ENCODE measurements around the gene POMC.
A peak's percentile ranks its signal among the peaks of the same experiment; 100 is the strongest.
"Not testable (repeated sequence)": the region's sequence is repeated elsewhere in the genome, so short reads cannot be mapped to it uniquely, and the experiment has no call there.

POMC gene

GRCh38 chr2:25213229-25213628, 44.8 kb upstream of the POMC start:
- H3K36me3 ChIP-seq (ENCODE audit: control insufficient read depth in 1 of 2, insufficient read depth in 2 of 2, low read length in 2 of 2): no peaks in the 10 kb centered on the region
- H3K27me3 ChIP-seq (ENCODE audit: insufficient read depth, low read length): no peaks in the 10 kb centered on the region
- H3K4me1 ChIP-seq (ENCODE audit: control insufficient read depth in 1 of 2, insufficient read depth in 2 of 2, low read length in 2 of 2): no peaks in the 10 kb centered on the region
- H4K8ac ChIP-seq (ENCODE audit: low read depth, low read length): no peak overlapping the region
- no peak overlapping the region for H3K4me2 ChIP-seq (ENCODE audit: low read length)
- H3K9ac ChIP-seq (ENCODE audit: low read length): no peak overlapping the region
- H2BK12ac ChIP-seq (ENCODE audit: low read length): no peak overlapping the region
- H3K27ac ChIP-seq (ENCODE audit: low read depth, low read length): no peak overlapping the region
- no peak overlapping the region for H3K14ac ChIP-seq (ENCODE audit: low read length)
- H2BK120ac ChIP-seq (ENCODE audit: insufficient read depth, low read length, poor library complexity): no peak overlapping the region
- no peaks in the 10 kb centered on the region for H3K79me2 ChIP-seq (ENCODE audit: control insufficient read depth, insufficient read depth, low read length, poor library complexity)
- H2AFZ ChIP-seq (ENCODE audit: insufficient read depth, low read length, poor library complexity): no peak overlapping the region
- no peak overlapping the region for H3K23ac ChIP-seq (ENCODE audit: low read length)
- DNase-seq: no peak
- H2AK5ac ChIP-seq (ENCODE audit: low read length): no peak overlapping the region
- no peak overlapping the region for H2BK5ac ChIP-seq (ENCODE audit: low read depth, low read length, poor library complexity)
- no peaks in the 10 kb centered on the region for H3K9me3 ChIP-seq (ENCODE audit: insufficient read depth, low read depth, low read length)
- H3K4ac ChIP-seq (ENCODE audit: low read depth, low read length): no peak overlapping the region
- no peak overlapping the region for H3K18ac ChIP-seq (ENCODE audit: low read length)
- H4K91ac ChIP-seq (ENCODE audit: low read depth, low read length): no peak overlapping the region
- H4K12ac ChIP-seq (ENCODE audit: low read depth, low read length): no peak overlapping the region
- no peak overlapping the region for H3K4me3 ChIP-seq (ENCODE audit: low read depth, low read length)
- no CpG with 5 or more reads among the region's 8 CpGs for WGBS (ENCODE audit: extremely low coverage, insufficient coverage, insufficient read length)
- H3K79me1 ChIP-seq (ENCODE audit: low read length): peaks cover 6% of the 10 kb centered on the region

GRCh38 chr2:25210923-25211322, 42.5 kb upstream of the POMC start:
- H3K4me2 ChIP-seq (ENCODE audit: low read length); H3K27ac ChIP-seq (ENCODE audit: low read depth, low read length); H3K4ac ChIP-seq (ENCODE audit: low read depth, low read length); H2AK5ac ChIP-seq (ENCODE audit: low read length); H3K18ac ChIP-seq (ENCODE audit: low read length); H3K4me1 ChIP-seq (ENCODE audit: control insufficient read depth in 1 of 2, insufficient read depth in 2 of 2, low read length in 2 of 2); H3K23ac ChIP-seq (ENCODE audit: low read length); H3K9ac ChIP-seq (ENCODE audit: low read length); DNase-seq; H3K27me3 ChIP-seq (ENCODE audit: insufficient read depth, low read length); H2BK120ac ChIP-seq (ENCODE audit: insufficient read depth, low read length, poor library complexity); H2BK12ac ChIP-seq (ENCODE audit: low read length); H3K9me3 ChIP-seq (ENCODE audit: insufficient read depth, low read depth, low read length); H2AFZ ChIP-seq (ENCODE audit: insufficient read depth, low read length, poor library complexity); H4K12ac ChIP-seq (ENCODE audit: low read depth, low read length); H4K91ac ChIP-seq (ENCODE audit: low read depth, low read length); H3K36me3 ChIP-seq (ENCODE audit: control insufficient read depth in 1 of 2, insufficient read depth in 2 of 2, low read length in 2 of 2); H4K8ac ChIP-seq (ENCODE audit: low read depth, low read length); H3K4me3 ChIP-seq (ENCODE audit: low read depth, low read length); H2BK5ac ChIP-seq (ENCODE audit: low read depth, low read length, poor library complexity); H3K79me2 ChIP-seq (ENCODE audit: control insufficient read depth, insufficient read depth, low read length, poor library complexity); H3K14ac ChIP-seq (ENCODE audit: low read length); H3K79me1 ChIP-seq (ENCODE audit: low read length): not testable (repeated sequence)
- no CpG with 5 or more reads among the region's 6 CpGs for WGBS (ENCODE audit: extremely low coverage, insufficient coverage, insufficient read length)

- Histone ChIP-seq H2BK5ac (ENCODE audit: low read depth, low read length, poor library complexity) (no peak overlapping the region), H3K79me1 (ENCODE audit: low read length) (no peaks in the 10 kb centered on the region), H4K12ac (ENCODE audit: low read depth, low read length) (peak overlapping the region; percentile 54), H3K18ac (ENCODE audit: low read length) (no peak overlapping the region), H3K4ac (ENCODE audit: low read depth, low read length) (no peak overlapping the region), H3K27ac (ENCODE audit: low read depth, low read length) (peak overlapping the region; percentile 44), H3K14ac (ENCODE audit: low read length) (no peak overlapping the region), H3K4me1 (ENCODE audit: control insufficient read depth in 1 of 2, insufficient read depth in 2 of 2, low read length in 2 of 2) (peaks cover 7 to 9% of the 10 kb centered on the region in 2 experiments), H2BK120ac (ENCODE audit: insufficient read depth, low read length, poor library complexity) (no peak overlapping the region), H3K79me2 (ENCODE audit: control insufficient read depth, insufficient read depth, low read length, poor library complexity) (no peaks in the 10 kb centered on the region), H2BK12ac (ENCODE audit: low read length) (no peak overlapping the region), H3K9ac (ENCODE audit: low read length) (no peak overlapping the region), H3K36me3 (ENCODE audit: control insufficient read depth in 1 of 2, insufficient read depth in 2 of 2, low read length in 2 of 2) (no peaks in the 10 kb centered on the region), H3K27me3 (ENCODE audit: insufficient read depth, low read length) (no peaks in the 10 kb centered on the region), H2AK5ac (ENCODE audit: low read length) (no peak overlapping the region), H3K23ac (ENCODE audit: low read length) (no peak overlapping the region), H3K9me3 (ENCODE audit: insufficient read depth, low read depth, low read length) (no peaks in the 10 kb centered on the region), H2AFZ (ENCODE audit: insufficient read depth, low read length, poor library complexity) (peak overlapping the region; percentile 25), H4K91ac (ENCODE audit: low read depth, low read length) (no peak overlapping the region), H3K4me2 (ENCODE audit: low read length) (no peak overlapping the region), H4K8ac (ENCODE audit: low read depth, low read length) (no peak overlapping the region), H3K4me3 (ENCODE audit: low read depth, low read length) (no peak overlapping the region)
- DNase-seq: peak in 1 of 2 donors; percentile 18
- no CpG with 5 or more reads among the region's 5 CpGs for WGBS (ENCODE audit: extremely low coverage, insufficient coverage, insufficient read length)
Measured at GRCh38 chr2:25207078-25207545, 38.7 kb upstream of the POMC start.

GRCh38 chr2:25204190-25204838, 35.9 kb upstream of the POMC start:
- peak overlapping the region; percentile 51 for H3K4me2 ChIP-seq (ENCODE audit: low read length)
- no peak overlapping the region for H3K4ac ChIP-seq (ENCODE audit: low read depth, low read length)
- H3K79me2 ChIP-seq (ENCODE audit: control insufficient read depth, insufficient read depth, low read length, poor library complexity): no peaks in the 10 kb centered on the region
- peak overlapping the region; percentile 67 for H2AFZ ChIP-seq (ENCODE audit: insufficient read depth, low read length, poor library complexity)
- no peak for DNase-seq
- no peaks in the 10 kb centered on the region for H3K9me3 ChIP-seq (ENCODE audit: insufficient read depth, low read depth, low read length)
- no peak overlapping the region for H2BK12ac ChIP-seq (ENCODE audit: low read length)
- peak overlapping the region; percentile 36 for H4K8ac ChIP-seq (ENCODE audit: low read depth, low read length)
- H3K79me1 ChIP-seq (ENCODE audit: low read length): no peaks in the 10 kb centered on the region
- no peak overlapping the region for H3K23ac ChIP-seq (ENCODE audit: low read length)
- no peak overlapping the region for H4K12ac ChIP-seq (ENCODE audit: low read depth, low read length)
- H2BK5ac ChIP-seq (ENCODE audit: low read depth, low read length, poor library complexity): no peak overlapping the region
- H3K36me3 ChIP-seq (ENCODE audit: control insufficient read depth in 1 of 2, insufficient read depth in 2 of 2, low read length in 2 of 2): no peaks in the 10 kb centered on the region
- no CpG with 5 or more reads among the region's 59 CpGs for WGBS (ENCODE audit: extremely low coverage, insufficient coverage, insufficient read length)
- H4K91ac ChIP-seq (ENCODE audit: low read depth, low read length): peak overlapping the region; percentile 83
- H3K27ac ChIP-seq (ENCODE audit: low read depth, low read length): no peak overlapping the region
- H3K4me3 ChIP-seq (ENCODE audit: low read depth, low read length): no peak overlapping the region
- H3K9ac ChIP-seq (ENCODE audit: low read length): no peak overlapping the region
- H3K18ac ChIP-seq (ENCODE audit: low read length): no peak overlapping the region
- peaks cover 7 to 9% of the 10 kb centered on the region in 2 experiments for H3K4me1 ChIP-seq (ENCODE audit: control insufficient read depth in 1 of 2, insufficient read depth in 2 of 2, low read length in 2 of 2)
- no peak overlapping the region for H2AK5ac ChIP-seq (ENCODE audit: low read length)
- H3K14ac ChIP-seq (ENCODE audit: low read length): no peak overlapping the region
- peak overlapping the region; percentile 9 for H2BK120ac ChIP-seq (ENCODE audit: insufficient read depth, low read length, poor library complexity)
- no peaks in the 10 kb centered on the region for H3K27me3 ChIP-seq (ENCODE audit: insufficient read depth, low read length)
